Chondrocyte (in vitro differentiated cells): ENCODE measurements around the gene KANK2. TPM values are rescaled to one million over a fixed set of nuclear protein-coding genes. Genes with fewer than 3 reads are reported as not detected.

ENCODE experiments used
- DNase-seq: peaks from one replicate; pipeline ENCODE4 v3.0.0; 2021; ENCODE audit warnings: mixed read lengths, low spot score
- H3K27ac Mint-ChIP-seq: one replicate; pipeline ENCODE4 v1.8.0; 2021; ENCODE audit warnings: mild to moderate bottlenecking, moderate library complexity, mixed read lengths; ENCODE audit not compliant: unreplicated experiment
- H3K27me3 Mint-ChIP-seq: 2 replicates; pipeline ENCODE4 v1.8.0; 2021; ENCODE audit warnings: low read depth, mixed read lengths
- H3K36me3 Mint-ChIP-seq: 2 replicates; pipeline ENCODE4 v1.8.0; 2021; ENCODE audit warnings: low read depth, mixed read lengths
- H3K4me1 Mint-ChIP-seq: 2 replicates; pipeline ENCODE4 v1.8.0; 2021; ENCODE audit warnings: low read depth, mild to moderate bottlenecking, mixed read lengths
- H3K4me3 Mint-ChIP-seq: one replicate; pipeline ENCODE4 v1.8.0; 2021; ENCODE audit warnings: mild to moderate bottlenecking, moderate library complexity, mixed read lengths; ENCODE audit not compliant: unreplicated experiment
- H3K9me3 Mint-ChIP-seq: 2 replicates; pipeline ENCODE4 v1.8.0; 2021; ENCODE audit warnings: low read depth, mixed read lengths
- CTCF ChIP-seq: fragments of 200-600 bp; sonication (generic); IDR thresholded peaks from 2 replicates; pipeline ENCODE4 v1.5.0; 2021; ENCODE audit warnings: antibody characterized with exemption, mild to moderate bottlenecking, moderate library complexity
- total RNA-seq: library from RNA; stranded (reverse); gene quantifications from 3 replicates; pipeline ENCODE4 v1.2.1, GENCODE V29; 2021

KANK2 gene
- total RNA-seq, 1 donor from 2014 or later, result 243 TPM

DNA sequence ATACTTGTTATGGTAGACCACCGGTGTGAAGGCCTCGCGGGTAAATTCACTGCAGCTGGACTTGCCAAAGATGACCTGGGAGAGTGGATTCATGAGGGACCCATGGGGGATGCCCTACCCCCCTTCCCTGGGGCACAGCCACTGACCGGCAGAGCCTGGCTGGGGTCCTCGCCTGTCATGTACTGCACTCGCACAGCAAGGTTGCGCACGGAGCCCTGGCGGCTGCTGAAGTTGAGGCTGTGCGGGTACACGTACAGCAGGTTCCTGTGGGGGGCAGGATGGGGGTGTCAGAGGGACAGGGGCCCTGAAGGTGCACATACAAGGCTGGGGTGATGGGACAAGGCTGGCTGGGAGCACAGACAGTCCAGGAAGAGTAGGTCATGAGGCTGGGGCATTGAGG, 40.7 kb upstream of the KANK2 start:
- Mint-ChIP-seq H3K4me3 (no peak overlapping the region), H3K9me3 (no peaks in the 10 kb centered on the region), H3K36me3 (peaks cover 13% of the 10 kb centered on the region), H3K4me1 (no peaks in the 10 kb centered on the region), H3K27ac (no peak overlapping the region), H3K27me3 (no peaks in the 10 kb centered on the region)
- TF ChIP-seq CTCF, result no peak
- no peak for DNase-seq

DNA sequence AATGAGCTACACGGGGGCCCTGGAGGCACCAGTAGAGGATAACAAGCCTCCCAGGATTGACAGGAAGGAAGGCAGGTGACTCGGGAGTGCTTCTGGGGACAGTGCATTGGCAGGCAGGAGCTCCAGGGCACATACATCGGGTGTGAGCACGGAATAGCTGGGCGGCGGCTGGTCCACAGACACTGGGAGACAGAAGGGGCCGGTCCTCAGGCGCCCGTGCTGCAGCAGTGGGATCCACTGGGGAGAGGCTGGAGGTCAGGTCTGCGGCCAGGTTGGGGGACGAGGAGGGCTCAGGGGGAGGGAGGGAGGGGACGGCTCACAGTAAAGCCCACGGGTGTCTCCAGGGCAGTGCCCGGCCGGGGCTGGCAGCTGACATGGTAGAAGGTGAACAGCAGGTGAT, 40.0 kb upstream of the KANK2 start:
- Mint-ChIP-seq H3K27ac (no peak overlapping the region), H3K36me3 (peaks cover 14% of the 10 kb centered on the region), H3K9me3 (no peaks in the 10 kb centered on the region), H3K4me3 (no peak overlapping the region), H3K4me1 (no peaks in the 10 kb centered on the region), H3K27me3 (no peaks in the 10 kb centered on the region)
- no peak for DNase-seq
- no peak for TF ChIP-seq CTCF

DNA sequence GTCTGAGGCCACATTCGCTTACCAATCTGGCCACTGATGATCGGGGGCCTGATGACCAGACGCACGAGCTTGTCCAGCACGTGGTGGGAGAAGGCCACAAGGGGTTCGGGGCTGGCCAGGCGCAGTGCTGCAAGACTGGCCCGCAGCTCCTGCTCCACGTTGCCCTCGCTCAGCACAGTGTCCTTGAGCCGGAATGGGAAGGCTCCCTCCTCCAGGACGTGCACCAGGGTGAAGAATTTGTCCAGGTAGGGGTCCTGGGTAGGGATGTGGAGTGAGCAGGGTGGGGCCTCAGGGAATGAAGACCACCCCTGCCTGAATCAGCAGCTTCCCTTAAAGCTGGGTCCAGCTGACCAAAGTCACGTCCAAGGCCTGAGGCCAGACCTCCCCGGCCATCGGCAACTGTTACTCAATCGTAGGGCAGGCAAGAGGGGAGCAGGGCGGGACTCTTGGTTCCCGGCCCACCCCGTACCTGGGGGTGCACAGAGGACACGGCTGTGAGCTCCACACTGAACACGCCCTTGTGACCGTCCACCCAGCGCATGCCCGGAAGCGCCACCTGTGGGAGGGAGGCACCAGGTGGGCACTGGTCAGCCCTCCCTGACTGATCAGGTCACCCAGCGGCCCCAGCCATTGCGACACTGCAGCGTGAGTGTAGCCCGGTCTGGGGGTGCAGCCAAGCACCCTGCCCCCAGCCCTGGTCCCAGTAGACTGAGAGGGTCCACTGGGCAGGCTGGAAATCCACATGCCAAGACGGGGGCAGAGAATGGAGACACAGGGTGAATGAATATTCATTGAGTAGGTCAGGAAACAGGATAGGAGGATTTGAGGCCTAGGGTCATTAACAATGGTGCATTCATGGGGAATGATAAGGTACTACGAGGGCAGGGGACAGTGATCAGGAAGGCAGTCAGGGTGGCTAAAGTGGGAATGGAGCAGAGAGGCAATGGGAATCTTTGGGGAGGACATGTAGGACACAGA, 39.3 kb upstream of the KANK2 start:
- Mint-ChIP-seq H3K36me3 (peaks cover 15% of the 10 kb centered on the region), H3K9me3 (no peaks in the 10 kb centered on the region), H3K4me1 (no peaks in the 10 kb centered on the region), H3K27ac (no peak overlapping the region), H3K4me3 (no peak overlapping the region), H3K27me3 (no peaks in the 10 kb centered on the region)
- DNase-seq, result no peak
- TF ChIP-seq CTCF, result no peak

DNA sequence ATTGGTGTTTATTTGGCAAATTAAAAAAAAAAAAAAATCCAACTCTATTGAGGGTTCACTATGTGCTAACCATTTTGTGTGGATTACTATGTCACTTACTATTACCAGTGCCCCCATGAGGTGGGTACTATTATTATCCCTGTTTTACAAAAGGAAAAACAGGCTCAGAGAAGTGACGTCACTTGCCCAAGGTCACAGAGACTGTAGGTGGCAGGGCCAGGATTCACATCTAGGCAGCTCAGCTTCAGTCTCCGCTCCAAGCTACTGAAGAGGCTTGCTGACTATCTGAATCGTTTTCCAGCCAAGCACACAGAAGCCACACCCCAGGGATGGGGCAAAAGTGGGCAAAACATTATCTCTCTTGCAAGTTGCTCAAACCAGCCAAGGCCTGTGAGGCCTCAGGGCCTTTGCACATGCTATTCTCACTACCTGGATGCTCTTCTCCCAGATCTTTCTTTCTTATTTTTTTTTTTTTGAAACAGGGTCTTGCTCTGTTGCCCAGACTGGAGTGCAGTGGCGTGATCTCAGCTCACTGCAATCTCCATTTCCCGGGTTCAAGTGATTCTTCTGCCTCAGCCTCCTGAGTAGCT, 37.2 kb upstream of the KANK2 start:
- Mint-ChIP-seq H3K4me3 (no peak overlapping the region), H3K36me3 (peaks cover 16% of the 10 kb centered on the region), H3K27ac (no peak overlapping the region), H3K4me1 (no peaks in the 10 kb centered on the region), H3K9me3 (no peaks in the 10 kb centered on the region), H3K27me3 (no peaks in the 10 kb centered on the region)
- TF ChIP-seq CTCF, result peak; percentile 47
- no peak for DNase-seq

GRCh38 chr19:11233073-11233472, 35.7 kb upstream of the KANK2 start:
- TF ChIP-seq CTCF, result no peak
- Mint-ChIP-seq H3K4me3 (no peak overlapping the region), H3K27ac (no peak overlapping the region), H3K4me1 (no peaks in the 10 kb centered on the region), H3K27me3 (no peaks in the 10 kb centered on the region), H3K36me3 (peaks cover 19% of the 10 kb centered on the region), H3K9me3 (no peaks in the 10 kb centered on the region)
- no peak for DNase-seq
